ENCODE results near the gene CRB2.
"Not testable (repeated sequence)": the region's sequence is repeated elsewhere in the genome, so short reads cannot be mapped to it uniquely, and the experiment has no call there.

DNA sequence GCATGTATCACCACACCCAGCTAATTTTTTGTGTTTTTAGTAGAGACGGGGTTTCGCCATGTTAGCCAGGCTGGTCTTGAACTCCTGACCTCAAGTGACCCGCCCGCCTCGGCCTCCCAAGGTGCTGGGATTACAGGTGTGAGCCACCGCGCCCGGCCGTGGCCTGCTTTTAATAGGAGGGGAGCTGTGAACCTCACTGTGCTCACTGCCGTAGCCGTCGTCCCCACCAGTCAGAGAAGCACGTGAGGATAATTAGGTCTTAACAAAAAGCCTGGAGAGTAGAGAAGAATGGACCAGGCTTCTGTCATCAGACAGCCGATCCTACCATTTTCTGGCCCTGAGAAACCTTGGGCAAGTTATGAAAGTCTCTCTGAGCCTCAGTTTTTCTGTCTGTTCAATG is 42.9 kb downstream of the CRB2 start:
- not testable (repeated sequence) for TF ChIP-seq CTCF, EZH2phosphoT487 (IDR thresholded peaks at IDR 0.05; ENCODE audit: low read length)

Measured in MM.1S (cell line).